GM12892 (cell line): ENCODE data around the gene PRKAG2.

Experiments used
- POLR2AphosphoS5 ChIP-seq: IDR thresholded peaks from 2 replicates; pipeline ENCODE4 v1.6.1; 2011; ENCODE audit warnings: low read depth, low read length, control low read depth
- TAF1 ChIP-seq: IDR thresholded peaks from 2 replicates; pipeline ENCODE4 v1.6.1; 2011; ENCODE audit warnings: low read depth, mild to moderate bottlenecking, control low read depth, low read length, borderline replicate concordance

DNA sequence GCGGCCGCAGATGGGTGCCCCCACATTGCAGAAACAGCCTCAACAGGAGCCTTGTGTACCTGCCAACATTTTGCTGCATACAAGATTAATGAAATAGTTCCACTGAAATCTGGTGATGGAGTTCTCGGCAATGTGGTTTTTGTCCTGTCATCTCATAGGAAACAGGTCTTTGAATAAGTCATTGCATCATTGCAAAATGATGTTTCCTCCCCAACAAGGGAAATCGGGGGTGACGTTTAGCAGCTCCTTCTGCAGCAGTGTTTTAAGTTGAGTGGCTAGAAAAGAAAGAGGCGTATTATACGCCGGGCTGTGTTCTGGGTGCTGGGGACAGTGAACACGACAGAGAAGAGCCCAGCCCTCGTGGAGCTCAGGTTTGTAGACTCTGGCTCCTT, 177.0 kb downstream of the PRKAG2 start:
- TF ChIP-seq TAF1 (no peak), POLR2AphosphoS5 (no peak)
